Activated CD4-positive, alpha-beta T cell treated with anti-CD3 and anti-CD28 coated beads for 48 hours (primary cell): ENCODE measurements around the gene PALLD.

Experiments
- DNase-seq: peaks from one replicate; pipeline ENCODE4 v3.0.0-alpha.2; 2020

Gene PALLD

GRCh38 chr4:168884251-168885124 is 387.6 kb downstream of the PALLD start:
- no peak for DNase-seq

DNA sequence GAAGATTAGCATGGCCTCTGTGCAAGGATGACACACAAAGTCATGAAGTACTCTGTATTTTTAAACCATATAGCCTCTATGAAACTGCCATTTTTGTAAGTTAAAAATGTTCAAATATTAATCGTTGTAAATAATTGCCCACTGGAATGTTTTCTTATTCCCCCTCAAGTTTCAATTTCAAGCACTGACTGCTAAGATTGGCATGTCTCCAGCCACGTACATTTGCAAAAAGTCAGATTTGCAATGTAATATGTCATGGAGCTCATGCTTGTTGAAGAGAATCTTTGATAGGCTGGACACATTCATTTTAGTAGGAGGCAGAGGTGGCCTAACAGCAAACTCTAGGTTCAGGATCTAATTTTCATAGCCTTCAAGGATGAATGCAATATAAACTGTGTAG is 388.5 kb downstream of the PALLD start:
- no peak for DNase-seq

- no peak for DNase-seq
Measured at GRCh38 chr4:168886351-168886750, 389.5 kb downstream of the PALLD start.

GRCh38 chr4:168887809-168888208 is 391.0 kb downstream of the PALLD start:
- DNase-seq = no peak

- DNase-seq = no peak
Measured at GRCh38 chr4:168888715-168889215, 391.9 kb downstream of the PALLD start.

- DNase-seq = no peak
Measured at GRCh38 chr4:168891086-168891485, 394.2 kb downstream of the PALLD start.

DNA sequence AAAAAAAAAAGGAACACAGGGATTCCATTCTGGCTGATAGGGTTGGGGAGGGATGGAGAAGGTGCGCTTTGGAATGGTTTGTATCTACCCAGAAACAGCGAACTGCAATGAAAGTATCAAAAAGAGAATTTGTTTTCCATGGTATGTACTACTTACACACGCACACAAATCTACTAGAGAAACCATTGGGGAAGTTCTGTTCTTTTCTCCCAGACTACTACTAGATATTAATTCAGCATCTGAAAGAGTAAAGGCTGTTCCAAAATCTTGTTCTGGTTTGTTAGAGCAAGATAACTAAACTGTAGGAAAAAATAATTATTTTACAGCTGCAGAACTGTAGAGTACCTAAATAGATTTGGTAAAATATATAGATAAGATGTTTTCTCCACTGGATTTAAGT is 394.8 kb downstream of the PALLD start:
- DNase-seq = no peak

DNA sequence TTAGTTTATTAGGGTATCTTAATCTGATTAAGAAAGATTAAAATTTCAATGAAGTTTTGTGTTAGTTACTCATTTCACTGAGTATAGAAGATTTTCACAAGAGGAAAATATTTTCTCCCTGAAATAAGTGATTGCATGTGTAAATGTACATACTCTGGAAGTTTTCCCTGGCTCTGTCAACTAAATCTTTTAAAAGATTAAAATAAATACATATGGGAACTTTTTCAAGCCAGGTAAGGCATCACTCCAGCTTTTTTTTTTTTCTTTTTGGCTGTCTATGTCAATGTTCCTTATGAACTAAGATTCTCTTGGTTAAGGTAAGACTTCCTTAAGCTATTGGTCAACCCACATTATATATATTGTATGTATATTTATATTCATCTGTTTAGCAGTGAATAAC is 395.6 kb downstream of the PALLD start:
- no peak for DNase-seq

- DNase-seq = no peak
Measured at GRCh38 chr4:168893205-168893604, 396.4 kb downstream of the PALLD start.

DNA sequence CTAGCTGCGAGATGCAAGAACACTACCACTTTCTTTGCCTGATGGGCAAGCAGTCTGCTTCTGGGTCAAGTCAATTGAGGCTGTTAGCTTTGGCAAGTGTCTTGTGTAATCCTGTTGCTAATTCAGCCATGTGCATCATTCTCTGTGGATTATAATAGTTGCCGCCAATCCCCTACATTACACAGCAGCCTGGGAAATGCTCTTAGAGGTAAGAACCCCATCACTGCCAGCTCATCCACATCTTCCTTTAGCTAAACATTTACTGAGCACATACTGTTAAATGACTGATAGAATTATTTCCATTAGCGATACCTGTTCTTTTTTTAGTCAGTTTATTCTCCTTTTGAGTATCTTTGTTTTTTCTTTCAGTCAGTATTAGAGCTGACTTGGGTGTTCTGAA is 397.0 kb downstream of the PALLD start:
- DNase-seq = no peak

GRCh38 chr4:168900080-168900479 is 403.2 kb downstream of the PALLD start:
- no peak for DNase-seq

GRCh38 chr4:168907119-168907698 is 410.4 kb downstream of the PALLD start:
- DNase-seq = no peak

- DNase-seq = no peak
Measured at GRCh38 chr4:168908093-168908492, 411.2 kb downstream of the PALLD start.

DNA sequence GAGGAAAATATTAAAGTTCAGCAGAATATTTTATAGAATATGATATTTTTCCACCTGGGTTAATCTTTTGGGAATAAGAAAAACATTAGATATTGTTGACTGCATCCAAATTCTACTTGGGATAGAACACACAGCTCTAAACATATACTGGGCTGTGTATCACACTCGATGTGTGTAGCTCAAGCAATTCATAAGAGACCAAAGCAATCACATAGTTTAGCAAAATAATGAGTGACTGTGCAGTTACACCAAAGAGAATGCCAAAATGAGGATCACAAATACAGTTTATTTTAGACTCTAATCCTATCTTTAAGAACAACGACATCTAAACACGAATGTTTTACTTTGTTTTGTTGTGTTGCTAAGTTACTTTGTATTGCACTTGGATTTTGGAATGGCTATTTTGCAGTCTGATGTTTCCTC is 412.0 kb downstream of the PALLD start:
- DNase-seq = no peak

DNA sequence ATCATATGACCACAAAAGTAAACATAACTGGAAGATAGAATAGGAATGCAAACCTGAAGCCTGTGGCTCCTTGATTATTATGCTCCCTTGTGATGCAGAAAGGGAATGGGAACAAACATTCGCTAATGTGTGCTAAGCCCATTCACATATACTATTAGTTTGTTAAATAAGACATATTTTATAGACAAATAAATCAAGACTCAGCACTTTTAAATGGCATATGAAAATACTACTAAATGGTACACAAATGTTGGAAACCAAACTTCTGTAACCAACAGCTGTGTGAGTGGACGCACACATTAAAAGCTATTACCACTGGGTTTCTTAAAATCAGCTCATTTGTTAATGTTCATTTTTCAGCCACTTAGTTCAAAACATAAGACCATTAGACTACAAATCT is 417.2 kb downstream of the PALLD start:
- DNase-seq = no peak

DNA sequence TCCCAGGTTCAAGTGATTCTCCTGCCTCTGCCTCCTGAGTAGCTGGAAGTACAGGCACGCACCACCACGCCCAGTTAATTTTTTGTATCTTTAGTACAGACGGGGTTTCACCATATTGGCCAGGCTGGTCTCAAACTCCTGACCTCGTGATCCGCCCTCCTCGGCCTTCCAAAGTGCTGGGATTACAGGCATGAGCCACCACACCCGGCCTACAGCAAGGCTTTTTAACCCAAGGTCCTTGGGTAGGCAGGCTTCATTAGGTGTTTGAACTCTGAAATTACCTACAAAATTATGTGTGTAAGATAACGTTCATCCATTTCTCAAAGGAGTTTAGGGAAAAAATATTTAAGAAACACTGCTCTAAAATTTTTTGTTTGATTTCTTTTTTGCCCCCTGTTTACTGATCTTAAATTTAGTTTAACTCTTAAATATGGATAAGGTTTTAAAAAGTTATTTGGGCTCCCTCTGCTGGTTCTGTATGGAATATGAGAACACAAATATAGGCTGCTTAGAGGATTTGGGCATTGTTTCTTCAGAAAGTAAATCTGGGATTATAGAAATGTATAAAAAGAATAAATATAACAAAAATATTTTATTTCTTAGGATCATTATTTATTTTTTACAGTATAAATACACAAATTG is 420.4 kb downstream of the PALLD start:
- DNase-seq = no peak

DNA sequence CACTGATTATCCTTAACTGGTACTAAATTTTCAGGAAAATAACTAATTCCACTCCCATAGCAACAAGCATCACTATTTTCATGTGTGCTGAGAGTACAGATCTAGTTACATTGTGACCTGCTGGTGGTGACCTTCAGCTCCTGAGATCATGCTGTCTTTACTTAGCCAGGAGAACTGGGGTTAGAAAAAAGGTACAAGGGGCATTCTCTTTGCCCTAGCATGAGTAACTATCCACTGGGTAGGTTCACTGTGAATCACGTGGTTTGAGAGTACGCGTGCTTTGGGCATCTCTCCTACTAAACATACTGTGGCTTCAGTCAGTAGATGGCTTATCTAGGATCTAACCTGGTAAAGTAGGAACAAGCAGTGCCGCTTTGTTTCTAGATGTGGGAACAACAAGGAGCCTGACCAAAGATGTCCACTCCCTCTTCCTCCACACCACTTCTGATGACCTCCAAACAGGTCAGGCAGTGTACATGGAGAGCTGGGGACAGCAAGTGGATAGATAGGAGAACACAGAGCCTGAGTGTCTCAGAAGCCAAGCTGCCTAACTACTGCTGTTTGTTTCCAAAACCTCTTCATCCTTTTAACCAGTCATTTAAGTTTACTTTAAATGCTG is 423.0 kb downstream of the PALLD start:
- DNase-seq = no peak

GRCh38 chr4:168920441-168921065 is 423.7 kb downstream of the PALLD start:
- no peak for DNase-seq

- peak; percentile 51 for DNase-seq
Measured at GRCh38 chr4:168923526-168924194, 426.8 kb downstream of the PALLD start.

GRCh38 chr4:168924667-168925066 is 427.8 kb downstream of the PALLD start:
- DNase-seq = no peak

GRCh38 chr4:168925789-168926490 is 429.1 kb downstream of the PALLD start:
- no peak for DNase-seq

- DNase-seq = no peak
Measured at GRCh38 chr4:168928346-168928745, 431.5 kb downstream of the PALLD start.
